GM12864 (cell line): ENCODE data around the gene DEFB114.
A peak's percentile ranks its signal among the peaks of the same experiment; 100 is the strongest.

Experiments used
- DNase-seq: peaks from one replicate; pipeline ENCODE4 v3.0.0-alpha.2; 2011; ENCODE audit warnings: low read depth
- H3K4me3 ChIP-seq: 2 replicates; pipeline ENCODE4 v1.5.1; 2011; ENCODE audit warnings: mild to moderate bottlenecking, low read depth, low read length, control low read depth
- CTCF ChIP-seq: IDR thresholded peaks from 2 replicates; pipeline ENCODE4 v1.5.1; 2011; ENCODE audit warnings: low read depth, mild to moderate bottlenecking, moderate library complexity, low read length, control low read depth, inconsistent platforms; ENCODE audit errors: missing control alignments

Gene DEFB114

DNA sequence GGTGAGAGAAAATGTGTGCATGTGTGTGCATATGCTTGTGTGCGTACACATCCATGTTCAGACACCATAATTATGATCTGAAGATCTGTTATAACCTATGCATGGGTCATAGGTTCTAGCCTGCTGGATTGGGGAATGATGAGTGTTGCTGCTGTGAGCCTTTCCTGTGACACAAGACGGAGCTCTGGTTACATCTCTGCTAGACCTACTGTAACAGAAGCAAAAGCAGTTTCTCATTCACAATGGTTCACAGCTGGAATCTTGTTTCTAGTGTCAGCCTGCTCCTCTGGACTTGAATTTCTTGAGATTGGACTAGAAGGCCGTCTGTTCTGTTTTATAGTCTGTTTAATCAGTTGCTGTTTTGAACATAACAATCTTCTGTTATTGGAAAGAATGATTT is 40.1 kb downstream of the DEFB114 start:
- DNase-seq = no peak
- H3K4me3 ChIP-seq = no peak overlapping the region
- TF ChIP-seq CTCF = peak; percentile 8

GRCh38 chr6:49919935-49920644 is 43.9 kb downstream of the DEFB114 start:
- DNase-seq = no peak
- no peak for TF ChIP-seq CTCF
- no peak overlapping the region for H3K4me3 ChIP-seq

GRCh38 chr6:49919261-49919660 is 44.7 kb downstream of the DEFB114 start:
- DNase-seq = no peak
- H3K4me3 ChIP-seq = no peak overlapping the region
- TF ChIP-seq CTCF = no peak

DNA sequence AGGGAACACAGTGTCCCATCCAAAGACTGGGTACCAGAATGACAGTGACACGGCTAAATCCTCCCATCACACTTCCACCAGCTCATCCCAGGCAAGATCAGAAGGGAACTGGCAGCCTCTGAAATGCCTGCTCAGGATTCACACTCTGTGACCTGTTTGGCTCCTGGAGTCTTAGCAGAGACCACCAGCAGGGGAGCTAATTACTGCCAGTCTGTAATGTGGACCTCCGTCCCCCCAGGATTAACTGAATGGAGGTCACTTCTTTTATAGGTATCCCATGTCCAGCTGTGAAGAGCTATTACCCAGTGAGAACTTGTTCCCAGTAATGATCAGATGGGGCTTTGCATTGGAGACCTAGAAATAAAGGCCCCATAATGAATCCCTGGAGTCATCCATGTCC is 45.2 kb downstream of the DEFB114 start:
- no peak for TF ChIP-seq CTCF
- H3K4me3 ChIP-seq = no peak overlapping the region
- DNase-seq = no peak

DNA sequence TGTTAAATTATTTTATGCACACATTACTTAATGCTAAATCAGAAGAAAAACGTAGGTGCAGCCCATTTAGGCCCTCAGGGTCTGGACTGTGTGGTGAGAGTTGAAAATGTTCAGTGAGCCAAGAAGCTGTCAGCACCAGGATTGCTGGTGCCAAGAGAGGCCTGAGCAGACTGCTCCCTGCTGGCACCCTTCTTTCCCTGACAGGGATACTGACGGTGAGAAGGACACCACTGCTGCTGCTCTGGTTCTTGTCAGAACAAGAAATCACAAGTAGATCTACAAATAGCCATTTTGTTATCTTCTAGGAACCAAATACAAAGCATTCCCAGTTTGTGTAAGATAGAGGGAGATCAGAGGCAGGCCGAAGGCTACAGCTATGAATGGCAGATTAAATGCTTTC is 48.9 kb downstream of the DEFB114 start:
- H3K4me3 ChIP-seq = no peak overlapping the region
- no peak for TF ChIP-seq CTCF
- no peak for DNase-seq

- no peak for TF ChIP-seq CTCF
- DNase-seq = no peak
- H3K4me3 ChIP-seq = no peak overlapping the region
Measured at GRCh38 chr6:49913636-49914375, 50.2 kb downstream of the DEFB114 start.
